IMR-90 (cell line): Measurements from ENCODE around the gene DVL3. TPM values are rescaled to one million over a fixed set of nuclear protein-coding genes. Genes with fewer than 3 reads are reported as not detected.

Experiments used
- ATAC-seq: fragments of 200-7000 bp; cut with Tn5 transposase; 2 replicates; pipeline ENCODE4 v1.9.1; 2020; ENCODE audit warnings: low read depth, mild to moderate bottlenecking, moderate library complexity
- BruUV-seq: library from RNA; stranded (reverse); fragments of 400-500 nt; replicated peaks from 2 replicates; lab custom pipeline; 2021; lab: Mats Ljungman, UMichigan
- CTCF ChIA-PET: fragments of 300-600 bp; formaldehyde crosslinking; extraction: SDS; loops from one replicate; lab custom pipeline; 2021; ENCODE audit warnings: antibody characterized with exemption; lab: Yijun Ruan, JAX
- POLR2A ChIA-PET: fragments of 300-600 bp; sonication (Branson Sonifier 250); formaldehyde crosslinking; loops from one replicate; lab custom pipeline; 2022; ENCODE audit warnings: antibody characterized with exemption; ENCODE audit not compliant: unreplicated experiment; lab: Charles Lee
- DNase-seq: peaks from one replicate; pipeline ENCODE4 v3.0.0; 2013
- H2AFZ ChIP-seq: replicated peaks from 2 replicates; pipeline ENCODE3; 2013; ENCODE audit warnings: low read length, mild to moderate bottlenecking; ENCODE audit not compliant: poor library complexity
- H2AK5ac ChIP-seq: 2 replicates; pipeline ENCODE4 v1.6.1; 2013; ENCODE audit warnings: low read depth, low read length, inconsistent platforms
- H2AK9ac ChIP-seq: replicated peaks from 2 replicates; pipeline ENCODE3; 2013; ENCODE audit warnings: mild to moderate bottlenecking, low read depth, low read length, moderate library complexity; ENCODE audit not compliant: poor library complexity
- H2BK120ac ChIP-seq: 2 replicates; pipeline ENCODE4 v1.6.1; 2013; ENCODE audit warnings: low read depth, low read length, inconsistent platforms
- H2BK15ac ChIP-seq: 3 replicates; pipeline ENCODE4 v1.6.1; 2013; ENCODE audit warnings: low read depth, low read length, inconsistent platforms
- H2BK20ac ChIP-seq: 2 replicates; pipeline ENCODE4 v1.6.1; 2013; ENCODE audit warnings: low read depth, mild to moderate bottlenecking, inconsistent platforms, low read length, moderate library complexity
- H2BK5ac ChIP-seq: 2 replicates; pipeline ENCODE4 v1.6.1; 2013; ENCODE audit warnings: mild to moderate bottlenecking, low read depth, low read length, inconsistent platforms; ENCODE audit not compliant: poor library complexity, severe bottlenecking
- H3K14ac ChIP-seq: replicated peaks from 2 replicates; pipeline ENCODE4 v1.6.1; 2013; ENCODE audit warnings: low read depth, low read length, inconsistent platforms
- H3K18ac ChIP-seq: 2 replicates; pipeline ENCODE4 v1.6.1; 2013; ENCODE audit warnings: low read depth, low read length, control low read depth
- H3K23ac ChIP-seq: 2 replicates; pipeline ENCODE4 v1.6.1; 2013; ENCODE audit warnings: low read depth, low read length, inconsistent platforms
- H3K27ac ChIP-seq: 2 replicates; pipeline ENCODE4 v1.5.1; 2013; ENCODE audit warnings: mild to moderate bottlenecking, control low read depth, low read length; ENCODE audit not compliant: insufficient read depth
- H3K27me3 ChIP-seq: 2 replicates; pipeline ENCODE4 v1.6.1; 2013; ENCODE audit warnings: low read length; ENCODE audit not compliant: control insufficient read depth, insufficient read depth
- H3K36me3 ChIP-seq: 2 replicates; pipeline ENCODE4 v1.6.1; 2013; ENCODE audit warnings: low read length, mixed read lengths; ENCODE audit not compliant: control insufficient read depth, insufficient read depth
- H3K4ac ChIP-seq: 2 replicates; pipeline ENCODE4 v1.6.1; 2013; ENCODE audit warnings: low read depth, low read length, inconsistent platforms
- H3K4me1 ChIP-seq: 2 replicates; pipeline ENCODE4 v1.6.1; 2013; ENCODE audit warnings: low read length, mixed read lengths; ENCODE audit not compliant: control insufficient read depth, insufficient read depth
- H3K4me2 ChIP-seq: 2 replicates; pipeline ENCODE4 v1.6.1; 2013; ENCODE audit warnings: low read depth, mild to moderate bottlenecking, control low read depth, low read length, moderate library complexity
- H3K4me3 ChIP-seq: 2 replicates; pipeline ENCODE4 v1.5.1; 2013; ENCODE audit warnings: low read depth, mild to moderate bottlenecking, control low read depth, low read length, moderate library complexity; ENCODE audit not compliant: insufficient read depth
- H3K56ac ChIP-seq: 2 replicates; pipeline ENCODE4 v1.6.1; 2013; ENCODE audit warnings: low read length, inconsistent platforms; ENCODE audit not compliant: insufficient read depth; ENCODE audit errors: extremely low read depth
- H3K79me1 ChIP-seq, 2 experiments: 2 replicates each; pipeline ENCODE4 v1.6.1; 2013; ENCODE audit warnings: low read length in 2 of 2, inconsistent platforms in 1 of 2, low read depth in 1 of 2
- H3K9ac ChIP-seq: 2 replicates; pipeline ENCODE4 v1.6.1; 2013; ENCODE audit warnings: low read depth, low read length, control low read depth
- H3K9me1 ChIP-seq: 2 replicates; pipeline ENCODE4 v1.6.1; 2013; ENCODE audit warnings: low read length, inconsistent platforms; ENCODE audit not compliant: insufficient read depth
- H3K9me3 ChIP-seq: 2 replicates; pipeline ENCODE4 v1.6.1; 2013; ENCODE audit warnings: low read length; ENCODE audit not compliant: control insufficient read depth, insufficient read depth
- H4K20me1 ChIP-seq: 2 replicates; pipeline ENCODE4 v1.6.1; 2013; ENCODE audit warnings: low read length, inconsistent platforms; ENCODE audit not compliant: insufficient read depth
- H4K5ac ChIP-seq: 2 replicates; pipeline ENCODE4 v1.6.1; 2013; ENCODE audit warnings: mild to moderate bottlenecking, low read depth, low read length, control low read depth
- H4K8ac ChIP-seq, 2 experiments: 2 replicates each; pipeline ENCODE4 v1.6.1; 2013; ENCODE audit warnings: low read depth in 2 of 2, low read length in 2 of 2, control low read depth in 1 of 2, inconsistent platforms in 1 of 2
- H4K91ac ChIP-seq: 2 replicates; pipeline ENCODE4 v1.6.1; 2013; ENCODE audit warnings: low read depth, low read length, inconsistent platforms; ENCODE audit not compliant: insufficient read depth
- BHLHE40 ChIP-seq: fragments of 150-350 bp; IDR thresholded peaks from 2 replicates; pipeline ENCODE4 v1.6.1; 2016; ENCODE audit warnings: mild to moderate bottlenecking, low read depth, low read length
- CHD1 ChIP-seq: IDR thresholded peaks from 2 replicates; pipeline ENCODE4 v1.6.1; 2012; ENCODE audit warnings: low read depth, low read length, improper control_type of control experiment
- CTCF ChIP-seq: conservative IDR thresholded peaks from 2 replicates; pipeline ENCODE4 v1.5.1; 2012; ENCODE audit warnings: mild to moderate bottlenecking, low read depth, low read length, improper control_type of control experiment
- ELK1 ChIP-seq: fragments of 150-350 bp; IDR thresholded peaks from 2 replicates; pipeline ENCODE4 v1.6.1; 2016; ENCODE audit warnings: low read depth, mild to moderate bottlenecking, low read length, moderate library complexity, borderline replicate concordance
- FOS ChIP-seq: fragments of 150-350 bp; IDR thresholded peaks from 2 replicates; pipeline ENCODE4 v1.6.1; 2016; ENCODE audit warnings: low read depth, low read length
- MAFK ChIP-seq: IDR thresholded peaks from 2 replicates; pipeline ENCODE4 v1.6.1; 2012; ENCODE audit warnings: low read depth, low read length, improper control_type of control experiment
- MAZ ChIP-seq: IDR thresholded peaks from 2 replicates; pipeline ENCODE4 v1.6.1; 2012; ENCODE audit warnings: low read depth, mild to moderate bottlenecking, low read length, improper control_type of control experiment, moderate library complexity, borderline replicate concordance
- POLR2A ChIP-seq: IDR thresholded peaks from 2 replicates; pipeline ENCODE4 v1.6.1; 2012; ENCODE audit warnings: mild to moderate bottlenecking, low read depth, low read length
- RAD21 ChIP-seq: IDR thresholded peaks from 2 replicates; pipeline ENCODE4 v1.6.1; 2012; ENCODE audit warnings: low read length, improper control_type of control experiment
- RCOR1 ChIP-seq: IDR thresholded peaks from 2 replicates; pipeline ENCODE4 v1.6.1; 2012; ENCODE audit warnings: mild to moderate bottlenecking, low read length, improper control_type of control experiment; ENCODE audit not compliant: insufficient replicate concordance
- SMC3 ChIP-seq: fragments of 150-350 bp; IDR thresholded peaks from 2 replicates; pipeline ENCODE4 v1.6.1; 2016; ENCODE audit warnings: low read depth, mild to moderate bottlenecking, antibody characterized with exemption, low read length, moderate library complexity
- WGBS, 2 experiments: methylation state at CpG; one replicate each; pipeline versions ENCODE4 v1.1.5 to v1.1.7; 2013; ENCODE audit warnings: missing lambda C conversion rate in 2 of 2; ENCODE audit not compliant: insufficient read length in 1 of 2; ENCODE audit errors: extremely low coverage in 2 of 2; 5-methylcytosine and 5-hydroxymethylcytosine counted together
- dilution Hi-C: fragments of 300-500 bp; cut with HindIII; formaldehyde crosslinking; loops from one replicate; pipeline ENCODE4 v1.14.3; 2018; ENCODE audit warnings: low sequenced_read_pairs; ENCODE audit not compliant: unreplicated experiment
- in situ Hi-C: fragments of 300-500 bp; cut with MboI; formaldehyde crosslinking; loops from 3 replicates; pipeline ENCODE4 v1.14.3; 2019; ENCODE audit warnings: low sequenced_read_pairs, inconsistent platforms, mixed read lengths
- intact Hi-C: fragments of 100-400 bp; cut with micrococcal nuclease; formaldehyde crosslinking; loops from 2 replicates; pipeline ENCODE4 v1.10.0; 2022
- polyA plus RNA-seq, 3 experiments: library from polyadenylated mRNA; depleted of rRNA; stranded (reverse); fragments of >200 nt; gene quantifications; 2 replicates each; pipeline ENCODE4 v1.2.3, GENCODE V29; 2012; ENCODE audit warnings: low replicate concordance in 1 of 3
- total RNA-seq: library from RNA; depleted of rRNA; stranded (reverse); fragments of >200 nt; gene quantifications from 2 replicates; pipeline ENCODE4 v1.2.3, GENCODE V29; 2012

DVL3 gene
- total and polyA plus RNA-seq, 2 of the 4 experiments (the other 2 are of a cell fraction): 23.3 to 40.4 TPM

- intact Hi-C loops: loop anchor here (5.0 kb wide), 1 partner anchor 278 kb away; no protein-coding TSS in a partner anchor
- Histone ChIP-seq H4K5ac (peak within 1 kb of the TSS; percentile 83), H2BK20ac (no peak within 1 kb of the TSS; the same call in 1 of the 2 replicates), H3K79me1 (peaks cover 30 to 62% of the 10 kb centered on the region in 2 experiments; a peak in 3 of 4 replicates), H4K8ac (peak within 1 kb of the TSS; percentile 77 to 93), H3K4me3 (peak within 1 kb of the TSS; percentile 86), H2BK15ac (peak within 1 kb of the TSS; percentile 34; the same call in 1 of the 3 replicates), H3K27me3 (no peaks in the 10 kb centered on the region), H2AK5ac (peak within 1 kb of the TSS; percentile 98), H3K56ac (peak within 1 kb of the TSS; percentile 95), H3K27ac (peak within 1 kb of the TSS; percentile 96), H4K91ac (peak within 1 kb of the TSS; percentile 97), H2AK9ac (peak within 1 kb of the TSS; percentile 99), H3K14ac (peak within 1 kb of the TSS; percentile 97), H3K4me1 (peaks cover 19% of the 10 kb centered on the region), H3K23ac (peak within 1 kb of the TSS; percentile 98), H3K9me3 (no peaks in the 10 kb centered on the region), H3K36me3 (peaks cover 48% of the 10 kb centered on the region), H3K4me2 (peak within 1 kb of the TSS; percentile 97), H2BK5ac (peak within 1 kb of the TSS; percentile 96), H2BK120ac (peak within 1 kb of the TSS; percentile 50), H3K18ac (peak within 1 kb of the TSS; percentile 82), H3K9me1 (peaks cover 29% of the 10 kb centered on the region), H3K4ac (peak within 1 kb of the TSS; percentile 94), H2AFZ (peak within 1 kb of the TSS; percentile 91), H4K20me1 (peaks cover 47% of the 10 kb centered on the region), H3K9ac (peak within 1 kb of the TSS; percentile 96)
- ATAC-seq (peak; percentile 73), DNase-seq (peak; percentile 100)
- dilution Hi-C loops: no loop called here
- CTCF ChIA-PET: no interaction called here
- POLR2A ChIA-PET: interaction anchor here (0.6 kb wide), 1 partner anchor 71 kb away, joined by 14 read pairs; no protein-coding TSS in a partner anchor
- TF ChIP-seq BHLHE40 (no peak), MAZ (peak; percentile 91), POLR2A (peak; percentile 65; the same call in 1 of the 2 replicates), MAFK (no peak), RCOR1 (no peak), CTCF (no peak), RAD21 (no peak), ELK1 (no peak), SMC3 (no peak), CHD1 (no peak), FOS (no peak)
- WGBS, 2 experiments: 1% methylated on average over 42 of the region's 73 CpGs; no CpG with 5 or more reads in 1 of the 2 experiments
- in situ Hi-C loops: no loop called here
- no TSS peak for BruUV-seq
Measured at GRCh38 chr3:184174646-184175492, 19.7 kb downstream of the DVL3 start, which contains the start of gene AP2M1. Gene AP2M1 (plus strand): TSS chr3:184174855. CDS start chr3:184176994, 2,139 bp downstream.
